SU-DHL-6 (cell line): ENCODE measurements around the gene EXD3.

ENCODE experiments used
- CTCF ChIP-seq: fragments of 200-600 bp; sonication (generic); IDR thresholded peaks from one replicate; pipeline ENCODE4 v1.5.1; 2017; ENCODE audit warnings: antibody characterized with exemption, mild to moderate bottlenecking, low read length, moderate library complexity; ENCODE audit not compliant: insufficient read depth, poor library complexity, severe bottlenecking
- EZH2phosphoT487 ChIP-seq: fragments of 200-600 bp; sonication (generic), shearing (Covaris generic); conservative IDR thresholded peaks from 2 replicates; pipeline ENCODE4 v1.6.1; 2018; ENCODE audit warnings: mild to moderate bottlenecking, antibody characterized with exemption, low read length, moderate library complexity, mixed read lengths

GRCh38 chr9:137459601-137460362 is 36.8 kb upstream of the EXD3 start:
- TF ChIP-seq CTCF (no peak), EZH2phosphoT487 (no peak)
